HepG2 (cell line): Measurements from ENCODE around the gene MLANA. TPM values are rescaled to one million over a fixed set of nuclear protein-coding genes. Genes with fewer than 3 reads are reported as not detected.

Experiments used
- ATF2 ChIP-seq: sonication (generic); formaldehyde crosslinking; IDR thresholded peaks from 2 replicates; pipeline ENCODE4 v1.4.0; 2020; ENCODE audit warnings: missing genetic modification reagents
- FOSL1 ChIP-seq: sonication (generic); formaldehyde crosslinking; IDR thresholded peaks from 2 replicates; pipeline ENCODE4 v1.9.0; 2021; ENCODE audit warnings: missing genetic modification reagents, borderline replicate concordance
- FOXA3 ChIP-seq: IDR thresholded peaks from 2 replicates; pipeline ENCODE4 v1.6.1; 2016; ENCODE audit warnings: missing genetic modification reagents, missing compliant biosample characterization
- IKZF1 ChIP-seq: fragments of 450-650 bp; IDR thresholded peaks from 2 replicates; pipeline ENCODE4 v1.7.1; 2016
- MAX ChIP-seq: IDR thresholded peaks from 2 replicates; pipeline ENCODE4 v1.6.1; 2012; ENCODE audit warnings: inconsistent platforms
- MAZ ChIP-seq, 2 experiments: sonication (generic) in 1 of 2; formaldehyde crosslinking in 1 of 2; IDR thresholded peaks; 2 replicates each; pipeline versions ENCODE4 v1.5.0 to v1.6.1; 2012 to 2020; ENCODE audit warnings: low read depth in 2 of 2, mild to moderate bottlenecking in 2 of 2, borderline replicate concordance in 1 of 2, improper control_type of control experiment in 1 of 2, low read length in 1 of 2, missing genetic modification reagents in 1 of 2, moderate library complexity in 1 of 2
- MEF2D ChIP-seq: sonication (generic); formaldehyde crosslinking; IDR thresholded peaks from 2 replicates; pipeline ENCODE4 v1.5.1; 2020; ENCODE audit warnings: mild to moderate bottlenecking, missing genetic modification reagents
- MEIS2 ChIP-seq: sonication (generic); formaldehyde crosslinking; IDR thresholded peaks from 2 replicates; pipeline ENCODE4 v1.9.0; 2021; ENCODE audit warnings: mild to moderate bottlenecking, missing genetic modification reagents
- MLLT10 ChIP-seq: sonication (generic); formaldehyde crosslinking; IDR thresholded peaks from 2 replicates; pipeline ENCODE4 v1.4.0; 2020; ENCODE audit warnings: missing genetic modification reagents
- POLR2AphosphoS5 ChIP-seq: IDR thresholded peaks from 2 replicates; pipeline ENCODE4 v1.6.1; 2012; ENCODE audit warnings: low read depth, low read length
- RFXAP ChIP-seq: sonication (generic); formaldehyde crosslinking; IDR thresholded peaks from 2 replicates; pipeline ENCODE4 v1.4.0; 2020; ENCODE audit warnings: missing genetic modification reagents, borderline replicate concordance
- RXRB ChIP-seq: IDR thresholded peaks from 2 replicates; pipeline ENCODE4 v1.6.1; 2016; ENCODE audit warnings: borderline replicate concordance, missing genetic modification reagents, missing compliant biosample characterization
- SALL1 ChIP-seq: sonication (generic); formaldehyde crosslinking; IDR thresholded peaks from 2 replicates; pipeline ENCODE4 v1.8.0; 2022; ENCODE audit warnings: mild to moderate bottlenecking, missing genetic modification reagents
- TAF1 ChIP-seq: sonication (generic); formaldehyde crosslinking; IDR thresholded peaks from 2 replicates; pipeline ENCODE4 v1.4.0; 2020; ENCODE audit warnings: missing genetic modification reagents
- TCF12 ChIP-seq, 2 experiments: fragments of 450-650 bp in 1 of 2; sonication (generic) in 1 of 2; formaldehyde crosslinking in 1 of 2; IDR thresholded peaks; 2 replicates each; pipeline versions ENCODE4 v1.6.1 to v1.8.0; 2017 to 2022; ENCODE audit warnings: antibody characterized with exemption in 1 of 2, mild to moderate bottlenecking in 1 of 2, missing genetic modification reagents in 1 of 2, moderate library complexity in 1 of 2
- TCF7 ChIP-seq: sonication (generic); IDR thresholded peaks from 2 replicates; pipeline ENCODE4 v1.6.1; 2016; ENCODE audit warnings: antibody characterized with exemption, low read depth
- ZBTB1 ChIP-seq: sonication (generic); formaldehyde crosslinking; IDR thresholded peaks from 2 replicates; pipeline ENCODE4 v1.4.0; 2020; ENCODE audit warnings: missing genetic modification reagents, borderline replicate concordance
- ZBTB26 ChIP-seq: IDR thresholded peaks from 2 replicates; pipeline ENCODE4 v1.6.1; 2016; ENCODE audit warnings: missing compliant biosample characterization, missing genetic modification reagents, borderline replicate concordance
- ZFP36L1 ChIP-seq: sonication (generic); formaldehyde crosslinking; IDR thresholded peaks from 2 replicates; pipeline ENCODE4 v1.8.0; 2022; ENCODE audit warnings: mild to moderate bottlenecking, missing genetic modification reagents, moderate library complexity
- ZNF101 ChIP-seq: sonication (generic); formaldehyde crosslinking; IDR thresholded peaks from 2 replicates; pipeline ENCODE4 v1.4.0; 2020; ENCODE audit warnings: mild to moderate bottlenecking, low read depth, missing genetic modification reagents, borderline replicate concordance
- ZNF20 ChIP-seq: sonication (generic); formaldehyde crosslinking; IDR thresholded peaks from 2 replicates; pipeline ENCODE4 v1.4.0; 2020; ENCODE audit warnings: mild to moderate bottlenecking, moderate library complexity, missing genetic modification reagents
- ZNF33B ChIP-seq: sonication (generic); formaldehyde crosslinking; IDR thresholded peaks from 2 replicates; pipeline ENCODE4 v1.5.1; 2020; ENCODE audit warnings: mild to moderate bottlenecking, missing genetic modification reagents
- polyA plus RNA-seq, 8 experiments: library from polyadenylated mRNA; depleted of rRNA in 3 of 8; stranded (reverse) in 7 of 8; unstranded in 1 of 8; fragments of >200 nt; fragmentation: Illumina TruSeq in 4 of 8; extraction: Trizol in 4 of 8; gene quantifications; 2 replicates each; pipeline versions ENCODE4 v1.2.1 to v1.2.3, GENCODE V29; 2011 to 2016; ENCODE audit warnings: low read depth in 4 of 8, missing spikeins in 1 of 8, mixed read lengths in 1 of 8; ENCODE audit not compliant: insufficient read depth in 1 of 8
- total RNA-seq, 5 experiments: library from RNA; depleted of rRNA; stranded (reverse); fragments of >200 nt; fragmentation: Illumina TruSeq; extraction: Trizol; gene quantifications; 2 replicates each; pipeline ENCODE4 v1.2.3, GENCODE V29; 2016; ENCODE audit warnings: low read depth in 1 of 5
- TF ChIP-seq, protein P1 (sequence below): sonication (generic); formaldehyde crosslinking; IDR thresholded peaks from 2 replicates; pipeline ENCODE4 v1.8.1; 2023; ENCODE audit warnings: missing genetic modification reagents, inconsistent platforms, borderline replicate concordance
- TF ChIP-seq, protein P2 (sequence below): sonication (generic); formaldehyde crosslinking; IDR thresholded peaks from 2 replicates; pipeline ENCODE4 v1.4.0; 2020; ENCODE audit warnings: missing genetic modification reagents

MLANA gene
- total and polyA plus RNA-seq, 2 of the 13 experiments (the other 11 are each of a cell fraction or from before 2014, with no cell fraction given), result 0.11 to 0.18 TPM

GRCh38 chr9:5893591-5894236 lies 3.0 kb downstream of the MLANA start (continued):
- TF ChIP-seq MAZ (IDR thresholded peaks at IDR 0.05; ENCODE audit: borderline replicate concordance, low read depth, low read length) (no peak), MAZ (CRISPR knock-in tag; IDR thresholded peaks at IDR 0.05; ENCODE audit: low read depth) (0 out of 2 replicates have a peak, but pooled peaks have one; percentile 39), RXRB (CRISPR knock-in tag) (peak; percentile 86), SALL1 (peak; percentile 90), MEF2D (CRISPR knock-in tag) (no peak), IKZF1 (no peak), MLLT10 (no peak), FOXA3 (CRISPR knock-in tag) (peak; percentile 86), TCF12 (IDR thresholded peaks at IDR 0.05) (no peak), TCF12 (CRISPR knock-in tag; IDR thresholded peaks at IDR 0.05) (no peak), ZNF33B (no peak), MEIS2 (CRISPR knock-in tag) (peak; percentile 77), FOSL1 (CRISPR knock-in tag) (no peak), MAX (peak; percentile 77), ZBTB1 (CRISPR knock-in tag) (no peak), RFXAP (CRISPR knock-in tag) (0 out of 2 replicates have a peak, but pooled peaks have one; percentile 55), ZNF20 (CRISPR knock-in tag) (no peak), TCF7 (0 out of 2 replicates have a peak, but pooled peaks have one; percentile 48), ZBTB26 (no peak), ATF2 (peak; percentile 45; the same call in 1 of the 2 replicates), ZNF101 (0 out of 2 replicates have a peak, but pooled peaks have one; percentile 25), TAF1 (no peak), ZFP36L1 (0 out of 2 replicates have a peak, but pooled peaks have one; percentile 50), POLR2AphosphoS5 (peak; percentile 48)
- TF ChIP-seq, protein P1, sequence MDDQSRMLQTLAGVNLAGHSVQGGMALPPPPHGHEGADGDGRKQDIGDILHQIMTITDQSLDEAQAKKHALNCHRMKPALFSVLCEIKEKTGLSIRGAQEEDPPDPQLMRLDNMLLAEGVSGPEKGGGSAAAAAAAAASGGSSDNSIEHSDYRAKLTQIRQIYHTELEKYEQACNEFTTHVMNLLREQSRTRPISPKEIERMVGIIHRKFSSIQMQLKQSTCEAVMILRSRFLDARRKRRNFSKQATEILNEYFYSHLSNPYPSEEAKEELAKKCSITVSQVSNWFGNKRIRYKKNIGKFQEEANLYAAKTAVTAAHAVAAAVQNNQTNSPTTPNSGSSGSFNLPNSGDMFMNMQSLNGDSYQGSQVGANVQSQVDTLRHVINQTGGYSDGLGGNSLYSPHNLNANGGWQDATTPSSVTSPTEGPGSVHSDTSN (CRISPR knock-in tag), result no peak
- TF ChIP-seq, protein P2, sequence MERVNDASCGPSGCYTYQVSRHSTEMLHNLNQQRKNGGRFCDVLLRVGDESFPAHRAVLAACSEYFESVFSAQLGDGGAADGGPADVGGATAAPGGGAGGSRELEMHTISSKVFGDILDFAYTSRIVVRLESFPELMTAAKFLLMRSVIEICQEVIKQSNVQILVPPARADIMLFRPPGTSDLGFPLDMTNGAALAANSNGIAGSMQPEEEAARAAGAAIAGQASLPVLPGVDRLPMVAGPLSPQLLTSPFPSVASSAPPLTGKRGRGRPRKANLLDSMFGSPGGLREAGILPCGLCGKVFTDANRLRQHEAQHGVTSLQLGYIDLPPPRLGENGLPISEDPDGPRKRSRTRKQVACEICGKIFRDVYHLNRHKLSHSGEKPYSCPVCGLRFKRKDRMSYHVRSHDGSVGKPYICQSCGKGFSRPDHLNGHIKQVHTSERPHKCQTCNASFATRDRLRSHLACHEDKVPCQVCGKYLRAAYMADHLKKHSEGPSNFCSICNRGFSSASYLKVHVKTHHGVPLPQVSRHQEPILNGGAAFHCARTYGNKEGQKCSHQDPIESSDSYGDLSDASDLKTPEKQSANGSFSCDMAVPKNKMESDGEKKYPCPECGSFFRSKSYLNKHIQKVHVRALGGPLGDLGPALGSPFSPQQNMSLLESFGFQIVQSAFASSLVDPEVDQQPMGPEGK (CRISPR knock-in tag), result no peak
